Heart left ventricle (tissue), 13 donors: ENCODE measurements around the gene ZNF354C.

Experiments used
- POLR2A ChIP-seq, 2 donors: fragments of 450-650 bp; IDR thresholded peaks; one replicate each; pipeline ENCODE4 v1.6.1; 2017; ENCODE audit warnings: antibody characterized with exemption in 2 of 2, mild to moderate bottlenecking in 2 of 2, moderate library complexity in 2 of 2
- TF ChIP-seq, protein P1 (sequence below), 12 donors: fragments of 200-600 bp; sonication (generic) in 4 of 12; IDR thresholded peaks; one replicate each; pipeline versions ENCODE4 v1.5.0 to v1.8.0; 2018 to 2022; ENCODE audit warnings: antibody characterized with exemption in 12 of 12, mild to moderate bottlenecking in 5 of 12
- donor health status: ischemic (EF 13 %, LVEDD 7.1; RV severe dilation, severe dysfunction).
- donor health status: DM: no; HTN: yes; CAD: no.
- donor health status: DM: no; HTN: no; CAD: no.
- donor health status: ischemic (EF 25% LVEDD 6.9; RV normal size, moderate dysfunction).
- donor health status: ischemic (EF 25% LVEDD 5.7; RV mildly dilated, moderate dysfunction).
- donor health status: ischemic (EF 35%, LVEDD 5.7; RV mildly dilated, moderate dysfunction).
- donor health status: nonischemic (EF 11% LVEDD 7.7; RV severe dilation, severe dysfunction).
- donor health status: DM: yes; HTN: yes; CAD: no.
- donor health status: PGD.
- donor health status: ischemic (EF 29% LVEDD 5.4; RV normal size, mild dysfunction).
- donor health status: nonischemic (EF 23%, LVEDD 6.1; RV moderate dilation, normal function).

DNA sequence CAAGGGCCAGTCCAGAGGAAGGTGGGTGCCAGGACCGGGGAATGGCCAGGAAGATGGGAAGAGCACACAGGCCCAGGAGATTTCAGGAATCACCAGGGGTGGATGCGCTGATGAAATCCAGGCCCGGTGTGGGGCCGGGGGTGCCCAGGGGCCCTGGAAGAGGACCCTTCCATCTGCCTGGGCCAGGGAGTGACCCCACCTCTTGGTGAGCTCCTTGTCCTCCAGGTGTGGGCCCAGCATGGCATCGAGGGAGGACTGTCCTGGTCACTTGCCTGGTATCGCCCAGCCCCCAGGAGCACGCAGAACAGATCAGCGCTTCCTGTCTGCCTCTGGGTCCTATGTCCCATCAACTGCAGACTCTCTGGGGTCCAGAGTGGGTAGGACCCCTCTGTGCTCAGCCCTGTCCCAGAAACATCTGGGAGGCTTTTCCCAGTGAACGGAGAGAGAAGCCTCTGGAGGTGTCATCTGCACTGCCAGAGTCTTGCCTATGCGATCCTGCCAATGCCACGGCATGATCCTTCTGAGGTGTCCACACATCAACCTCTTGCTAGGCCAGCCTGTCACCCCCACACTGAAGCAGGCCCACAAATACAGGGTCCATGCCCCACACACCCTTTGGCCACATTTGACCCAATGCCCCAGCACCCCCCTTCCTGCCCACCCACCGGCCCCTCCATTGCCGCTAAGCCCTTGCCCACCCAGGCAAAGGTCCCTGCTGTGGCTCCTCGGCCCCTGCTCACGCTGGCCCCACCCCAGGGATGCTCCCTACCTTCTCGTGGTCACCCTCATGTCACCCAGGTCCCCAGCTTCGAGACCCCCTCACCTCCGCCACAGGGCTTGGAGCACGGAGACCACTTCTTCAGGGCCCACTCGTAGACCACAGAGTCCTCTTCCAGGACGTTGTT, 67.2 kb downstream of the ZNF354C start:
- TF ChIP-seq, protein P1, sequence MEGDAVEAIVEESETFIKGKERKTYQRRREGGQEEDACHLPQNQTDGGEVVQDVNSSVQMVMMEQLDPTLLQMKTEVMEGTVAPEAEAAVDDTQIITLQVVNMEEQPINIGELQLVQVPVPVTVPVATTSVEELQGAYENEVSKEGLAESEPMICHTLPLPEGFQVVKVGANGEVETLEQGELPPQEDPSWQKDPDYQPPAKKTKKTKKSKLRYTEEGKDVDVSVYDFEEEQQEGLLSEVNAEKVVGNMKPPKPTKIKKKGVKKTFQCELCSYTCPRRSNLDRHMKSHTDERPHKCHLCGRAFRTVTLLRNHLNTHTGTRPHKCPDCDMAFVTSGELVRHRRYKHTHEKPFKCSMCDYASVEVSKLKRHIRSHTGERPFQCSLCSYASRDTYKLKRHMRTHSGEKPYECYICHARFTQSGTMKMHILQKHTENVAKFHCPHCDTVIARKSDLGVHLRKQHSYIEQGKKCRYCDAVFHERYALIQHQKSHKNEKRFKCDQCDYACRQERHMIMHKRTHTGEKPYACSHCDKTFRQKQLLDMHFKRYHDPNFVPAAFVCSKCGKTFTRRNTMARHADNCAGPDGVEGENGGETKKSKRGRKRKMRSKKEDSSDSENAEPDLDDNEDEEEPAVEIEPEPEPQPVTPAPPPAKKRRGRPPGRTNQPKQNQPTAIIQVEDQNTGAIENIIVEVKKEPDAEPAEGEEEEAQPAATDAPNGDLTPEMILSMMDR (IDR thresholded peaks at IDR 0.05): no peak
- no peak for TF ChIP-seq POLR2A (IDR thresholded peaks at IDR 0.05)
